ENCODE measurements around the gene ITM2C. TPM values are rescaled to one million over a fixed set of nuclear protein-coding genes. Genes with fewer than 3 reads are reported as not detected.

The ITM2C gene
- total and polyA plus RNA-seq, 2 of the 13 experiments (the other 11 are each of a cell fraction or from before 2014, with no cell fraction given): 70.5 to 270 TPM

DNA sequence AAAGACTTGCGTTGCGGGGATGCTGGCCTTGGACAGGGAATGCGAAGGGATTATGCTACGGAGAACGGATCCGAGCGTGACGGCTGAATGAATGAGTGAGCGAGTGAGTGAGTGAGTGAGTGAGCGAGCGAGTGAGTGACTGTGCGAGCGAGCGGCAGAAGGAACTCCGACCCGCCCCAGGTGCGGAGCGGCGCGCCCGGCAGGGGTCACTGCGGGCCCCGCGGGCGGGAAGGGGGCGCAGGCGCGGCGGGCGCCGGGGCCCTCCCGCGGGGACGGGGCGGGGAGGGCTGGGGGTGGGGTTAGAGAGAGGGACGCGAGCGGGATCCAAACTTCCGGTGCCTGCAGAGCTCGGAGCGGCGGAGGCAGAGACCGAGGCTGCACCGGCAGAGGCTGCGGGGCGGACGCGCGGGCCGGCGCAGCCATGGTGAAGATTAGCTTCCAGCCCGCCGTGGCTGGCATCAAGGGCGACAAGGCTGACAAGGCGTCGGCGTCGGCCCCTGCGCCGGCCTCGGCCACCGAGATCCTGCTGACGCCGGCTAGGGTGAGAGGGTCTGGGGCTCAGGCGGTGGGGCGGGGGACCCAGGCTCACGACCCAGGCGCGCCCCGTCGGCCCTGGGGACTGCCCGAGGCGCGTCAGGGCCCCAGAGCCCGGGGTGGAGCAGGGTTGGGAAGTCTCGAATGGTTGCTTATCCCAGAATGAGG, at the start of gene ITM2C (continued):
- TF ChIP-seq, protein P1, sequence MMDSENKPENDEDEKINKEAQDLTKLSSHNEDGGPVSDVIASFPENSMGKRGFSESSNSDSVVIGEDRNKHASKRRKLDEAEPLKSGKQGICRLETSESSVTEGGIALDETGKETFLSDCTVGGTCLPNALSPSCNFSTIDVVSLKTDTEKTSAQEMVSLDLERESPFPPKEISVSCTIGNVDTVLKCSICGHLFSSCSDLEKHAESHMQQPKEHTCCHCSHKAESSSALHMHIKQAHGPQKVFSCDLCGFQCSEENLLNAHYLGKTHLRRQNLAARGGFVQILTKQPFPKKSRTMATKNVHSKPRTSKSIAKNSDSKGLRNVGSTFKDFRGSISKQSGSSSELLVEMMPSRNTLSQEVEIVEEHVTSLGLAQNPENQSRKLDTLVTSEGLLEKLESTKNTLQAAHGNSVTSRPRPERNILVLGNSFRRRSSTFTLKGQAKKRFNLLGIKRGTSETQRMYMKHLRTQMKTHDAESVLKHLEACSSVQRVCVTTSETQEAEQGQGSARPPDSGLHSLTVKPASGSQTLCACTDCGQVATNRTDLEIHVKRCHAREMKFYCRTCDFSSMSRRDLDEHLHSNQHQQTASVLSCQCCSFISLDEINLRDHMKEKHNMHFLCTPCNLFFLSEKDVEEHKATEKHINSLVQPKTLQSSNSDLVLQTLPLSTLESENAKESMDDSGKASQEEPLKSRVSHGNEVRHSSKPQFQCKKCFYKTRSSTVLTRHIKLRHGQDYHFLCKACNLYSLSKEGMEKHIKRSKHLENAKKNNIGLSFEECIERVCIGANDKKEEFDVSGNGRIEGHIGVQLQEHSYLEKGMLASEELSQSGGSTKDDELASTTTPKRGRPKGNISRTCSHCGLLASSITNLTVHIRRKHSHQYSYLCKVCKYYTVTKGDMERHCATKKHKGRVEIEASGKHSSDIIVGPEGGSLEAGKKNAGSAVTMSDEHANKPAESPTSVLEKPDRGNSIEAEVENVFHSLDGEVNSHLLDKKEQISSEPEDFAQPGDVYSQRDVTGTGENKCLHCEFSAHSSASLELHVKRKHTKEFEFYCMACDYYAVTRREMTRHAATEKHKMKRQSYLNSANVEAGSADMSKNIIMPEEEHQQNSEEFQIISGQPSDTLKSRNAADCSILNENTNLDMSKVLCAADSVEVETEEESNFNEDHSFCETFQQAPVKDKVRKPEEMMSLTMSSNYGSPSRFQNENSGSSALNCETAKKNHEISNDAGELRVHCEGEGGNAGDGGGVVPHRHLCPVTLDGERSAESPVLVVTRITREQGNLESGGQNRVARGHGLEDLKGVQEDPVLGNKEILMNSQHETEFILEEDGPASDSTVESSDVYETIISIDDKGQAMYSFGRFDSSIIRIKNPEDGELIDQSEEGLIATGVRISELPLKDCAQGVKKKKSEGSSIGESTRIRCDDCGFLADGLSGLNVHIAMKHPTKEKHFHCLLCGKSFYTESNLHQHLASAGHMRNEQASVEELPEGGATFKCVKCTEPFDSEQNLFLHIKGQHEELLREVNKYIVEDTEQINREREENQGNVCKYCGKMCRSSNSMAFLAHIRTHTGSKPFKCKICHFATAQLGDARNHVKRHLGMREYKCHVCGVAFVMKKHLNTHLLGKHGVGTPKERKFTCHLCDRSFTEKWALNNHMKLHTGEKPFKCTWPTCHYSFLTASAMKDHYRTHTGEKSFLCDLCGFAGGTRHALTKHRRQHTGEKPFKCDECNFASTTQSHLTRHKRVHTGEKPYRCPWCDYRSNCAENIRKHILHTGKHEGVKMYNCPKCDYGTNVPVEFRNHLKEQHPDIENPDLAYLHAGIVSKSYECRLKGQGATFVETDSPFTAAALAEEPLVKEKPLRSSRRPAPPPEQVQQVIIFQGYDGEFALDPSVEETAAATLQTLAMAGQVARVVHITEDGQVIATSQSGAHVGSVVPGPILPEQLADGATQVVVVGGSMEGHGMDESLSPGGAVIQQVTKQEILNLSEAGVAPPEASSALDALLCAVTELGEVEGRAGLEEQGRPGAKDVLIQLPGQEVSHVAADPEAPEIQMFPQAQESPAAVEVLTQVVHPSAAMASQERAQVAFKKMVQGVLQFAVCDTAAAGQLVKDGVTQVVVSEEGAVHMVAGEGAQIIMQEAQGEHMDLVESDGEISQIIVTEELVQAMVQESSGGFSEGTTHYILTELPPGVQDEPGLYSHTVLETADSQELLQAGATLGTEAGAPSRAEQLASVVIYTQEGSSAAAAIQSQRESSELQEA (CRISPR knock-in tag; IDR thresholded peaks at IDR 0.05; ENCODE audit: not compliant biosample characterization): no peak
- no peak for TF ChIP-seq XBP1 (CRISPR knock-in tag; IDR thresholded peaks at IDR 0.05)
- TF ChIP-seq, protein P2, sequence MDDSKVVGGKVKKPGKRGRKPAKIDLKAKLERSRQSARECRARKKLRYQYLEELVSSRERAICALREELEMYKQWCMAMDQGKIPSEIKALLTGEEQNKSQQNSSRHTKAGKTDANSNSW (CRISPR knock-in tag; IDR thresholded peaks at IDR 0.05; ENCODE audit: borderline replicate concordance): peak; percentile 73; the same call in 1 of the 2 replicates
- TF ChIP-seq SPEN (CRISPR knock-in tag; IDR thresholded peaks at IDR 0.05; ENCODE audit: low read depth): peak; percentile 63; the same call in 1 of the 2 replicates
- no peak for TF ChIP-seq HNRNPUL1 (IDR thresholded peaks at IDR 0.05; ENCODE audit: low read depth, low read length)
- TF ChIP-seq, protein P3, sequence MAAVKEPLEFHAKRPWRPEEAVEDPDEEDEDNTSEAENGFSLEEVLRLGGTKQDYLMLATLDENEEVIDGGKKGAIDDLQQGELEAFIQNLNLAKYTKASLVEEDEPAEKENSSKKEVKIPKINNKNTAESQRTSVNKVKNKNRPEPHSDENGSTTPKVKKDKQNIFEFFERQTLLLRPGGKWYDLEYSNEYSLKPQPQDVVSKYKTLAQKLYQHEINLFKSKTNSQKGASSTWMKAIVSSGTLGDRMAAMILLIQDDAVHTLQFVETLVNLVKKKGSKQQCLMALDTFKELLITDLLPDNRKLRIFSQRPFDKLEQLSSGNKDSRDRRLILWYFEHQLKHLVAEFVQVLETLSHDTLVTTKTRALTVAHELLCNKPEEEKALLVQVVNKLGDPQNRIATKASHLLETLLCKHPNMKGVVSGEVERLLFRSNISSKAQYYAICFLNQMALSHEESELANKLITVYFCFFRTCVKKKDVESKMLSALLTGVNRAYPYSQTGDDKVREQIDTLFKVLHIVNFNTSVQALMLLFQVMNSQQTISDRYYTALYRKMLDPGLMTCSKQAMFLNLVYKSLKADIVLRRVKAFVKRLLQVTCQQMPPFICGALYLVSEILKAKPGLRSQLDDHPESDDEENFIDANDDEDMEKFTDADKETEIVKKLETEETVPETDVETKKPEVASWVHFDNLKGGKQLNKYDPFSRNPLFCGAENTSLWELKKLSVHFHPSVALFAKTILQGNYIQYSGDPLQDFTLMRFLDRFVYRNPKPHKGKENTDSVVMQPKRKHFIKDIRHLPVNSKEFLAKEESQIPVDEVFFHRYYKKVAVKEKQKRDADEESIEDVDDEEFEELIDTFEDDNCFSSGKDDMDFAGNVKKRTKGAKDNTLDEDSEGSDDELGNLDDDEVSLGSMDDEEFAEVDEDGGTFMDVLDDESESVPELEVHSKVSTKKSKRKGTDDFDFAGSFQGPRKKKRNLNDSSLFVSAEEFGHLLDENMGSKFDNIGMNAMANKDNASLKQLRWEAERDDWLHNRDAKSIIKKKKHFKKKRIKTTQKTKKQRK (IDR thresholded peaks at IDR 0.05; ENCODE audit: low read length): no peak
- TF ChIP-seq, protein P4, sequence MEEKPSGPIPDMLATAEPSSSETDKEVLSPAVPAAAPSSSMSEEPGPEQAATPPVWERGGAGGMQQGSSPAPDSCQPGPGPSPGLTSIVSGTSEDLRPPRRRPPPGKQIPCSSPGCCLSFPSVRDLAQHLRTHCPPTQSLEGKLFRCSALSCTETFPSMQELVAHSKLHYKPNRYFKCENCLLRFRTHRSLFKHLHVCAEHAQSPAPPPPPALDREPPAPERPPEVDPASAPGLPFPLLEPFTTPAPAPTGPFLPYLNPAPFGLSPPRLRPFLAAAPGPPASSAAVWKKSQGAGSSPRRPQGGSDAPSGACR (CRISPR knock-in tag; IDR thresholded peaks at IDR 0.05): no peak
- no peak for TF ChIP-seq JDP2 (CRISPR knock-in tag; IDR thresholded peaks at IDR 0.05; ENCODE audit: borderline replicate concordance)
- TF ChIP-seq ZNF530 (CRISPR knock-in tag; IDR thresholded peaks at IDR 0.05; ENCODE audit: low read depth): no peak
- TF ChIP-seq NKX3-1 (CRISPR knock-in tag; IDR thresholded peaks at IDR 0.05): no peak
- TF ChIP-seq MEIS2 (CRISPR knock-in tag; IDR thresholded peaks at IDR 0.05): 0 out of 2 replicates have a peak, but pooled peaks have one; percentile 32
- TF ChIP-seq ZNF792 (CRISPR knock-in tag; IDR thresholded peaks at IDR 0.05): no peak
- TF ChIP-seq ZNF44 (CRISPR knock-in tag; IDR thresholded peaks at IDR 0.05): 0 out of 2 replicates have a peak, but pooled peaks have one; percentile 54
- no peak for TF ChIP-seq ZNF432 (CRISPR knock-in tag; IDR thresholded peaks at IDR 0.05; ENCODE audit: borderline replicate concordance)
- TF ChIP-seq U2AF1 (optimal IDR thresholded peaks at IDR 0.05; ENCODE audit: low read depth, low read length): no peak
- TF ChIP-seq, protein P5, sequence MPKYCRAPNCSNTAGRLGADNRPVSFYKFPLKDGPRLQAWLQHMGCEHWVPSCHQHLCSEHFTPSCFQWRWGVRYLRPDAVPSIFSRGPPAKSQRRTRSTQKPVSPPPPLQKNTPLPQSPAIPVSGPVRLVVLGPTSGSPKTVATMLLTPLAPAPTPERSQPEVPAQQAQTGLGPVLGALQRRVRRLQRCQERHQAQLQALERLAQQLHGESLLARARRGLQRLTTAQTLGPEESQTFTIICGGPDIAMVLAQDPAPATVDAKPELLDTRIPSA (CRISPR knock-in tag; IDR thresholded peaks at IDR 0.05; ENCODE audit: borderline replicate concordance): no peak
